Activated CD8-positive, alpha-beta memory T cell treated with anti-CD3 and anti-CD28 coated beads for 24 hours (primary cell): ENCODE data around the gene PARVA.

Experiments used
- DNase-seq: peaks from one replicate; pipeline ENCODE4 v3.0.0-alpha.2; 2020

PARVA gene

DNA sequence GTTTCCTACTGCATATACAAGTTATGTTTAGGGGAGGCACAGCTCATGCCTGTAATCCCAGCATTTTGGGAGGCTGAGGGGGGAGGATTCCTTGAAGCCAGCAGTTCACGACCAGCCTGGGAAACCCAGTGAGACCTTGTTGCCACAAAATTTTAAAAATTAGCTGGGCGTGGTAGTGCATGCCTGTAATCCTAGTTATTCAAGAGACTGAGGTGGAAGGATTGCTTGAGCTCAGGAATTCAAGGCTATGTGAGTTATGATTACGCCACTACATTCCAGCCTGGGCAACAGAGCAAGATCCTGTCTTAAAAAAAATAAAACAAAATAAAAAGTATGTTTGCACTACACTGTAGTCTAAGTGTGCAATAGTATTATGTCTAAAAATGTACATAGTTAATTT is 188.0 kb downstream of the PARVA start:
- DNase-seq = no peak

DNA sequence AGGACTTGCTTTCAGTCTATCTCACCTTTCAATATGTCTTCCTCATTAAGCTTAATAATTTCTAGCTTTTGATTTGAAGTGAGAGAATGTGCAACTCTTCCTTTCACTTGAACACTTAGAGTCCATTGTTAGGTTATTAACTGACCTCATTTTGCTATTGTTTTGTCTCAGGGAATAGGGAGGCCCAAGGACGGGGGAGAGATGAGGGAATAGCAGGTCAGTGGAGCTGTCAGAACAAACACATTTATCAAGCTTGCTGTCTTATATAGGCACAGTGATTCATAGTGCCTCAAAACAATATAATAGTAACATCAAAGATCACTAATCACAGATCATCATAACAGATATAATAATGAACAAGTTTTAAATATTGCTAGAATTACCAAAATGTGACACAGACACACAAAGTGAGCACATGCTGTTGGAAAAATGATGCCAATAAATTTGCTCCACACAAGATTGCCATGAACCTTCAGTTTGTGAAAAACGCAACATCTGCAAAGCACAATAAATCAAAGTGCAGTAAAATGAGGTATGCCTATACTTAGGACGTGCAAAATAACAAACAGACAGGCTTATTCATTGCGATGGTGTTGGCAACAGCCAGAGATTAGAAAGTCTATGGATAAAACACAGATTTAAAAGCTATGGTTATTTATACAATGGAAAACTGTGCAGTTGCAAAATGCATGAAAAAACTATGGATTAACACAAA is 190.5 kb downstream of the PARVA start:
- DNase-seq = no peak

DNA sequence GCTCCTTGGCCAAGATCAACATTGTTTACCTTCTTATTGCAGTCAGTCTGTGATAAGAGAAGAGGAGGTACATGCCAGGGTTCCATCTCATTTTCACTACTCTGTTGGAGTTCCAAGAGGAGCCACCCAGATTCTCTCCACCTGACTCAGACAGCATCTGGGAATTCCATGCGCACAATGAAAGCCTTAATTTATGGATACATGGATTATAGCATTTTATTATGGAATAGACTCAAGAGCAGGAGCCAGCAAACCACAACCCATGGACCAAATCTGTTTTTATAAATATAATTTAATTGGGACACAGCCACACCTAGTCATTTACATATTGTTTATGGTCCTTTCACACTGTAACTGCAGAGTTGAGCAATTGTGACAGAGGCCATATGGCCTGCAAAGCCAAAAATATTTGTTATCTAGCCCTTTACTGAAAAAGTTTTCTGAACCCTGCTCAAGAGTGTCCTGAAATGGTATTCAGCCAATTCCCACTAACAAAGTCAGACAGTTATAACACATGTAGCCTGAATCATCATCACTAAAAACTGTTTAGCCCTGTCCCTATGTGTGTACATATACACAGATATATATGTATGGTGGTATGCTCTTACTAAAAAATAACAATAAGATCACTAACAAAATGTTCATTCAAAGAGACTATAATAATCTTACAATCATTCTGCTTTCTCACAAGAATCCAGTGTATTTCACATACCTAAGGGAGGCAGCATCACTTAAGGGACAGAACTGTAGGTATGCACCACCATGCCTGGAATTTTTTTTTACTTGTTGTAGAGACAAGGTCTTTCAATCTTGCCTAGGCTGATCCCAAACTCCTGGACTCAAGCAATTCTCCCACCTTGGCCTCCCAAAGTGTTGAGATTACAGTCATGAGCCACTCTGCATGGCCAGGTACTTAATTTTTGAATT is 192.4 kb downstream of the PARVA start:
- no peak for DNase-seq

DNA sequence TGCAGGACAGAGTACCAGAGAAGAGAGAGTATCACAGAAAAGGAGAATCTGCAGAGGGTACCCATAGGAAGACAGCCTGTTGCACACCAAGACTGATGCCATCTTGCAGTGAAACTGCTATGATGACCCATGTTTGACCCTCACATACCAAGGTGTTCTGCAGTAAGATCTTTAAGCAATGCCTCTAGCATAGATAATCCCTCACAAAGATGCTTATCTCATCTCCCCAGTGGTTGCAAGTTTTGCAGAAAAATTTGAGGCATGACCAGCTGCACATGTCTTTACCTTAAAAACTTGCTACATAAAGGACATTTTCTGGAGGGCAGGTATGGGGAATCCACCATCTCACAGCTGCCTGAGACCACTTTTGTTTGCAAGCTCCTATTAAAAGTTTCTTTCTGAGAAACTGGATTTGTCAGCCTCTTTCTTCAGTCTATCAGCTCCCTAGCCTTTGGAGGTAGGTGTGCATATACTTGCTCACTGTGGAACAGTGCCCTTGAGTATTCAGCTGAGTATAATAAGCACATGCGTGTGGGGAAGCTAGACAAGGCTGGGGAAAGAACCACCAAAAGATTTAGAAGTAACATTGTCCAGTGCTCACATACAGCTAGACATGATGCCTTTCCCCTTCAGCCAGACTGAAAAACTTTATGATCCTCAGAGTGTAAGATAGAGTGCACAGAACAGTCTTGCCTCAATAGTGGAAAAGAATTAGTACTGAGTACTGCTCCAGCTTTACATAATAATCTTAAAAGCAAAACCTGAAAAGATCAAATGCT is 196.5 kb downstream of the PARVA start:
- no peak for DNase-seq

DNA sequence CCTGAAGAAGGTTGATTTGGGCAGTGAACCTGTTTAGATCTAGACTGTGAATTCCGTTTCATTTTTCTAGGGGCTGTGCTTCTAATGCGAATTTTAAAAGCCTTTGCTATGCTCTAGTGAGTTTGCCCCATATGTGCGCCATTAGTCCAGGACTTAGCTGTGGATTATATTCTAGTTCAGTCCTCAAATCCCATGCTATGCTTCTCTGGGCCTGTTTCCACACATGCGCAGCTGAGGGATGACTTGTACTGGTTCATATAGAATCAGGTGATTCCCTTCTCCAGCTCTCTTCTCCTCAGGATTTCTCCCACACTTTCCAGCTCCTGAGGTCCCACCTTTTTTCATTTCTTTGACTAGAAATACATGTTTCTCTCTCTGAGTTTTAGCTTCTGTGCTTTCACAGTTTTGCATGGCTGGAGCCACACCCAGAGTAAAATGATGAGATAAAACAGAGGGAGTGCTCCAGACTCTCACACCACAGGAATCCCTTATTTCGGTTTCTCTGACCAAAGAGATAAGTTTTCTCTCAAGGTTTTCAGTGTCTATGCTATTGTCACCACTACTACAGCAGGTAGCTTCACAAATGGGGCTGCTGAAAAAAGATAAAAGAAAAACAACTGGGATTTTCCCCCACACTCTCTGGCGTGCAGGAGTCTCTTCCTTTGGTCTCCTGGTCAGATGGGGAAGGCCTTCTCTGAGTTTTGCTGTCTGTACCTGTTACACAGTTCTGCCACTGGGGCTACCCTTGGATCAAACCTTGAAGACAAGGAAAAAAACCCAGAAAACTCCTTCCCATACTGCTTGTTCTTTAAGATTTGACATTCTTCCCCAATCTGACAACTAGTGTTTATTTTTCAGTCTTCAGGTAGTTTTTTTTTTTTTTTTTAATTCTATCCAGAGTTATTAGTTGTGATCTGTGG is 200.6 kb downstream of the PARVA start:
- DNase-seq = no peak

DNA sequence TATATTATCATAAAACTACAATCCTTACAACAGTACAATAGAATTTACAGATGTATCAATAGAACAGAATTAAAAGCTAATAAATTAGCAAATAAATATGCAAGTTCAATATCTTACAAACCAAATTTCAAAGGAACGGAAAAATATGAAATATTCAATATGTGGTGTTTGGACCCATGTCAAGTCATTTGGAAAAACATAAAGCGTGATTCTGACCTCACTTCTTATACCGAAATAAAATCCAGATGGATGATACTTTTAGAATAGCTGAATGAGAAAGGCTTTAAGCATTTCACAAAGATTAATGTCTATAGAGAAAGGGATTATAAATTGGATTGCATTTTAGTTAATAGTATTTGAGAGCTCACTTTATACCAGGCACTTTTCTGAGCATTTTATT is 204.0 kb downstream of the PARVA start:
- no peak for DNase-seq

DNA sequence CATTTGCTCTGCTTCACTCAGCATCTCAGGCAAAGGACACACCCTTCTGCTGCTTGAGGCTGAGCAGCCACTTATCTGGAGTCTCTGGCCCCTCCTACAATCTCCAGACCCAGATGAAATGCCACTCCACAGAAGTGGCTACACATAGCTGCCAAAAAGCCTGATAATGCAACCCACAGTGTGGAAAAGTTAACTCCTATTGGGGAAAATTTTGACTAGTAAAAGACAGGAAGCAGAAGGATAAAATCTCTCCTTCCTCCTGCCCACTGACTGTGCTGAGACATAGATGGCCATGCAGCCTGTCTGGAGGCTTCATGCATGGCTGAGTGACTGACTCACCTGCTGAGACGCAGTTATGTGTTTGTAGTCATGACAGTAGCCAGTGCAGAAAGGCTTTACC is 204.6 kb downstream of the PARVA start:
- no peak for DNase-seq
